SH-SY5Y (cell line): ENCODE data around the gene NAAA.

Experiments
- GATA2 ChIP-seq: IDR thresholded peaks from 2 replicates; pipeline ENCODE4 v1.6.1; 2011; ENCODE audit warnings: mild to moderate bottlenecking, low read depth, low read length
- GATA3 ChIP-seq: IDR thresholded peaks from 2 replicates; pipeline ENCODE4 v1.6.1; 2011; ENCODE audit warnings: low read depth, mild to moderate bottlenecking, low read length, moderate library complexity

DNA sequence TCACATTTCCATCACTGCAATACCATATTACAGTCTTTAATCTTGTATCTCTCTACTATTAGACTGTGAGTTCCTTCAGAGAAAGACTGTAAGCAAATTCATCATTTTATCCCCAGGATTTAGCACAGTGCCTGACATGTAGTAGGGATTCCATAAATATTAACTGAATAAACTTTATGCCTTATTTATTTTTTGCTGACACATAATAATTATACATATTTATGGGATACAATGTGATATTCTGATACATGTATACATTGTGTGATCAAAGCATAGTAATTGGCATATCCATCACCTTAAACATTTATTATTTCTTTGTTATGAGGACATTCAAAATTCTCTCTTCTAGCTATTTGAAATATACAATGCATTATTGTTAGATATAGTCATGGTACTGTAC, 42.3 kb downstream of the NAAA start:
- TF ChIP-seq GATA2 (no peak), GATA3 (no peak)
